Heart left ventricle (tissue), 13 donors: ENCODE data around the gene TDP2.

ENCODE experiments used
- POLR2A ChIP-seq, 2 donors: fragments of 450-650 bp; IDR thresholded peaks; one replicate each; pipeline ENCODE4 v1.6.1; 2017; ENCODE audit warnings: antibody characterized with exemption in 2 of 2, mild to moderate bottlenecking in 2 of 2, moderate library complexity in 2 of 2
- TF ChIP-seq, protein P1 (sequence below), 12 donors: fragments of 200-600 bp; sonication (generic) in 4 of 12; IDR thresholded peaks; one replicate each; pipeline versions ENCODE4 v1.5.0 to v1.8.0; 2018 to 2022; ENCODE audit warnings: antibody characterized with exemption in 12 of 12, mild to moderate bottlenecking in 5 of 12
- donor health status: ischemic (EF 13 %, LVEDD 7.1; RV severe dilation, severe dysfunction).
- donor health status: DM: no; HTN: yes; CAD: no.
- donor health status: DM: no; HTN: no; CAD: no.
- donor health status: ischemic (EF 25% LVEDD 6.9; RV normal size, moderate dysfunction).
- donor health status: ischemic (EF 25% LVEDD 5.7; RV mildly dilated, moderate dysfunction).
- donor health status: ischemic (EF 35%, LVEDD 5.7; RV mildly dilated, moderate dysfunction).
- donor health status: nonischemic (EF 11% LVEDD 7.7; RV severe dilation, severe dysfunction).
- donor health status: DM: yes; HTN: yes; CAD: no.
- donor health status: PGD.
- donor health status: ischemic (EF 29% LVEDD 5.4; RV normal size, mild dysfunction).
- donor health status: nonischemic (EF 23%, LVEDD 6.1; RV moderate dilation, normal function).

DNA sequence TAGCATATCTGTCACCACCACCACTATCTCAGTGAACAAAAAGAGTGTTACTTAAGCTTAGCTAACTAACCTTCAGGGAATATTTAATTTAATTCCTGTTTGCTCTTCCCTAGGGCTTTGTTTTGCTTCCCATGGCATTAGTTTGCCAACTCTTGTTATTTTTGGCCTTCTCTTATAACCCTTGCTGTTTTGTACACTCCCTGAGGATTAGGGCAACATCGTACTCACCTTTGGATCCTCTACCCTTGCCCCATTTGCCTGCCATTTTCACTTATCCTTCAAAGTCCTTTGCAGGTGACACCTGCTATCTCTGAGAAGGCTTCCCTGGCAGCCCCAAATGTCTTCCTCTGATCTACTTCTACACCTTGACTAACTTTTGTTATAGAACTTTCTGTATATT lies 23.9 kb upstream of the TDP2 start:
- TF ChIP-seq, protein P1, sequence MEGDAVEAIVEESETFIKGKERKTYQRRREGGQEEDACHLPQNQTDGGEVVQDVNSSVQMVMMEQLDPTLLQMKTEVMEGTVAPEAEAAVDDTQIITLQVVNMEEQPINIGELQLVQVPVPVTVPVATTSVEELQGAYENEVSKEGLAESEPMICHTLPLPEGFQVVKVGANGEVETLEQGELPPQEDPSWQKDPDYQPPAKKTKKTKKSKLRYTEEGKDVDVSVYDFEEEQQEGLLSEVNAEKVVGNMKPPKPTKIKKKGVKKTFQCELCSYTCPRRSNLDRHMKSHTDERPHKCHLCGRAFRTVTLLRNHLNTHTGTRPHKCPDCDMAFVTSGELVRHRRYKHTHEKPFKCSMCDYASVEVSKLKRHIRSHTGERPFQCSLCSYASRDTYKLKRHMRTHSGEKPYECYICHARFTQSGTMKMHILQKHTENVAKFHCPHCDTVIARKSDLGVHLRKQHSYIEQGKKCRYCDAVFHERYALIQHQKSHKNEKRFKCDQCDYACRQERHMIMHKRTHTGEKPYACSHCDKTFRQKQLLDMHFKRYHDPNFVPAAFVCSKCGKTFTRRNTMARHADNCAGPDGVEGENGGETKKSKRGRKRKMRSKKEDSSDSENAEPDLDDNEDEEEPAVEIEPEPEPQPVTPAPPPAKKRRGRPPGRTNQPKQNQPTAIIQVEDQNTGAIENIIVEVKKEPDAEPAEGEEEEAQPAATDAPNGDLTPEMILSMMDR (IDR thresholded peaks at IDR 0.05), result no peak
- no peak for TF ChIP-seq POLR2A (IDR thresholded peaks at IDR 0.05)
